Measurements from ENCODE around the gene SYTL5.

Gene SYTL5

GRCh38 chrX:38018766-38019425 lies 12.5 kb downstream of the SYTL5 start:
- FAIRE-seq (no peak), DNase-seq (ENCODE audit: low spot score) (no peak)

GRCh38 chrX:38028300-38028699 lies 21.9 kb downstream of the SYTL5 start:
- no peak for FAIRE-seq
- no peak for DNase-seq (ENCODE audit: low spot score)

DNA sequence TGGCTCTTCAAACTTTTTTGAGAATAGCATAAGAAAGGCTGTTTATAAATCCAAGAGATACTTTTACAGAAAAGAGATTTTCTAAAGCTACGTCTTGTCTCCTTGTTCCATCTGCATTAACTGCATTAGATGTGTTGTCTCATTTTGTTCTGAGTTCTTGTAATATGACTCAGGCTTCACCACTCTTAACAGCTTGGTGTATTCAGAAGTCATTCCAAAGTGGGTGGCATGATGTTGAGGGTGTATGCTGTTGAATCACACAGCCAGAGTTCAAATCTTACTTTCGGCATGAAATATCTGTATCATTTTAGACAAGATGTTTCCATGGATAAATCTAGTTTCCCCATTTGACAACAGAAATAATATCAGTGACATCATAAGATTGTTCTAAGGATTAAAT lies 30.1 kb downstream of the SYTL5 start:
- DNase-seq (ENCODE audit: low spot score) (no peak), FAIRE-seq (no peak)

DNA sequence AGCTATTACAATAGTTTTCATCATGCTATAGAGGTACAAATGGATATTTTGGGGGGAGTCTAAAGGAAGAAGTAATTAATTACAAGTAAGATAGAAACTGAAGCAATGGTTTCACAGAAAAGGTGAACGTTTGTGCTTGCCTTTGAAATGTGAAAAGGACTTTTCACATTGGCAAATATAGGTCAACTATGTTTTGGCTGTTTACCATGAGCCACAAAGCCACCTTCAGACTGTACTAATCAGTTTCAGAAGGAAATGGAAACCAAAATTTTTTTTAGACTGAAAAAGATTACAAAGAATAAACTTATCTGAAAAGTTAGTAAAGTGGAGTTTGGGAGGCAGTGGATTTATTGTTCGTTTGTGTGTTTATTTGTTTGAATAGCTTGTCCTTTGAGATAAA lies 32.1 kb downstream of the SYTL5 start:
- FAIRE-seq (no peak), DNase-seq (ENCODE audit: low spot score) (no peak)

- no peak for FAIRE-seq
- no peak for DNase-seq (ENCODE audit: low spot score)
These were observed 34.9 kb downstream of the SYTL5 start for GRCh38 chrX:38041237-38041636.

- FAIRE-seq (no peak), DNase-seq (ENCODE audit: low spot score) (no peak)
These were observed 38.3 kb downstream of the SYTL5 start for GRCh38 chrX:38044701-38045100.

GRCh38 chrX:38045538-38046096 lies 39.3 kb downstream of the SYTL5 start:
- no peak for FAIRE-seq
- no peak for DNase-seq (ENCODE audit: low spot score)

DNA sequence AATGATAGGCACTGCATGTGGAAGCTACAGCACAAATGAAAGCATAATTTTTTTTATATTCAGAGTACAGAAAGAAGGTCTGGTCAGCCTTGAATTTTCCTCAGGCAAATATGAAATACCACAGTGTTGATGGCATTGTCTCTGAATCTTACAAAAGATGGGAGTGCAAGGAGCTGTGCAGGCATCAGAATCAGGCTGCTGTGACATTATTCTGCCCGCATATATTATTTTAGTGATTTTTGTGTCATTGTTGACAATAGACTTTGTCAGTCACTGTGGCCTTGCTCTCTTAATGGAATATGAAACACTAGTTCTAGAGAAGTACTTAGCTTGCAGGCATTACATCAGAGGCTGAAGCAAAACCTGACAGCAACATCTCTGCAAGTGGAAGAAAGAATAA lies 42.5 kb downstream of the SYTL5 start:
- FAIRE-seq, result no peak
- DNase-seq (ENCODE audit: low spot score), result no peak

DNA sequence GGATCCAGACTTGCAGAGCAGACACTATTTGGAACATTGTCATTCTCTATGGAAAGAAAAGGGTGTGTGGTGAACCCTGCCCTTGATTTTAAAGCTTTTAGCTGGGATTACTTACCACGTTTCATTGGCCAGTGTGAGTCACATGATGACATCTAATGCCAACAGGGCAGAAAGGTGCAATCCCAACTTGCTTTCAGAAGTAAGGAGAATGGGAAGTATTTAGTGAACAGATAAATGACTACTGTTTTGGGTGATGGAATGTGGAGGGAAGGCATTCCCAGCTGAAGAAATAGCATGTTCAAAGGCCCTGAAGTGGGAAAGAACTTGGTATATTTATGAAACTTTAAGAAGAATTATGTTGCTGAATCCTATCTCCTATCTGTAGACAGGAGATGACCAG lies 44.5 kb downstream of the SYTL5 start:
- FAIRE-seq (no peak), DNase-seq (ENCODE audit: low spot score) (no peak)

DNA sequence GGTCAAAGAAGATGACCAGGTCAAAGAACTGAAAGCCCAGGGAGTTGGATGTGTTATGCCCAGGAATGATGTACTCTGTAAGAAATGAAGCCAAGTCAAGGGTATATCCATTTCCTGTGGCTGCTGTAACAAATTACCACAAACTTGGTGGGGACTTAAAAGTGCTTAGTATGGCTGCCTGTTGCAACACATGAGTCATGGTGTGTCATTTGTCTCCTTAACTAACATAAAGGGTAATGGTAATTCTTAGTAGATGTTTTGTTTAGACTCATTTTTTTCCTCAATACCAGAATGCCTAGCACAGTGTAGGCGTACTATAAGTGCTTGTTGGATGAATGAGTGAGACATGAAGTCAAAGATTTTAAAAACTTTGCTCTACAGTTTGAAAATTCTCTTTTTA lies 45.7 kb downstream of the SYTL5 start:
- DNase-seq (ENCODE audit: low spot score) (peak; percentile 26), FAIRE-seq (no peak)

- FAIRE-seq, result no peak
- peak; percentile 17 for DNase-seq (ENCODE audit: low spot score)
These were observed 49.0 kb downstream of the SYTL5 start for GRCh38 chrX:38055170-38055847.

- FAIRE-seq (no peak), DNase-seq (ENCODE audit: low spot score) (no peak)
These were observed 54.1 kb downstream of the SYTL5 start for GRCh38 chrX:38060331-38060878.

- DNase-seq (ENCODE audit: low spot score) (peak; percentile 19), FAIRE-seq (no peak)
These were observed 55.0 kb downstream of the SYTL5 start for GRCh38 chrX:38061335-38061734.

GRCh38 chrX:38066934-38067333 lies 60.6 kb downstream of the SYTL5 start:
- DNase-seq (ENCODE audit: low spot score) (no peak), FAIRE-seq (no peak)

DNA sequence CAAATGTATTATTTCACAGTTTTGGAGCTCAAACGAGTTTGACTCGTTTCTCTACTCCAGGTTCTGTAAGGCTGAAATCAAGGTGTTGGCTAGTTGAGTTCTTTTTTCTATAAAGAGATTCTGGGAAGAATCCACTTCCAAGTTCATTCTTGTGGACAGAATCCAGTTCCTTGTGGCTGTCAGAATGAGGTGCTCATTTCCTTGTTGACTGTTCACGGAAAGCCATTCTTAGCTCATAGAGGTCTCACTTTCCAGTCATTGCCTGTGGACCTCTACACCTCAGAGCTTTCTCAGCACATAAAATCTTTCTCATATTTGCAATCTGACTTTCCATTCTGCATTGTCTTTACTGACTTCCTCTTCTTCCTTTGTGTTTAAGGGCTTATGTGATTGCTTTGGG lies 62.9 kb downstream of the SYTL5 start:
- DNase-seq (ENCODE audit: low spot score), result no peak
- no peak for FAIRE-seq

DNA sequence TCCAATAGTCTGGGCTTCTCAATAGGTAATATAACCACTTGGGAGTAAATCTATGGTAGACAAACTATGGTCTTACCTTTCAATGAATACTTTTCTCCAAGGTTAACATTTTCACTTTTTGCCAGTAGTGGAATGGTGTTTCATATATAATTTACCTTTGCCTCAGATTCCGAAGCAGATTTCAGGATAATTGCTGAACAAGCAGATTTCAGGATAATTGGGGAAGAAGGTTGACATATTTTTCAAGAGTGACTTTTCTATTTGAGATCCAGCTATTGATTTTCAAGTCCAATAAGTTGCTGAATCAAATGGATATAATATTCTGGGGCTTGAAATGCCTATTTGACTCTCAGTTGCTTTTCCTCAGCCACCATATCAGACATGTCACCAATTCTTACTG lies 63.6 kb downstream of the SYTL5 start:
- DNase-seq (ENCODE audit: low spot score) (no peak), FAIRE-seq (no peak)

DNA sequence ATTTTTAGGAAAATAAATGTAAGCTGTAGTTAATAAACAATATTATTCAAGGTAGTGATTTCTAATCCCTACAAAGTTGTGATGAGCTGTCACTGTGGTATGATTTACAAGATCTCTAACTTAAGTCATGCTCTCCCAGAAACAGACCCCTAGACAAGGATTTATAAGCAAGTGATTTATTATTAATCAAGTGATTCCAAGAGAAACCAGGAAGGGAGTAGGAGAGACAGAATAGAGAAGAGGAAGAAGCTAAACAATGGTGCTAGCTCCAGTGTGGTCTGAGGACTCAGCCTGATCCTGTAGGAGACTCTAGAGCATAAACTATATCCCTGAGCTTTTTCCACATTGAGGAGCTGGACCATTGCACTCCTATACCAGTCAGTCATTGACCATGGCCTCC lies 73.1 kb downstream of the SYTL5 start:
- no peak for FAIRE-seq

DNA sequence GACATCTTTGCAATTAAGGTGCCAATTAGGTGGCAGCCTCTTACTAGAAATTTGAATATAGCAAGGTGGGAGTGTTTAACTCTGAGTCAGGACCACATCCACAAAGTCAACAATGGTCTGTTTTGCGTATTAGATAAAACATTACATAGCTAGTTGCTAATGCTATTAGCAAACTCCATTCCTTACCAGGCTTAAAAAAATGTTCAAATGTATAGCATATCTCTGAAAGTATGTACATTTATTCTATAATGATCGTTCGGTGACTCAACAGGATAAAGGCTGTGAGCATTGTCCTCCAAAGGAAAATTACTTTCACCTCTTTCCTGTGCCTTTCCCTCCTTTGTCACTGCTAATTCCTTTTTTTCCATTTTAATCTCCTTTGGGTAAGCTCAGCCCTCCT lies 74.5 kb downstream of the SYTL5 start:
- no peak for DNase-seq (ENCODE audit: low spot score)
- FAIRE-seq, result no peak

More for the DNA sequence above, 73.1 kb downstream of the SYTL5 start:
- no peak for DNase-seq (ENCODE audit: low spot score)

DNA sequence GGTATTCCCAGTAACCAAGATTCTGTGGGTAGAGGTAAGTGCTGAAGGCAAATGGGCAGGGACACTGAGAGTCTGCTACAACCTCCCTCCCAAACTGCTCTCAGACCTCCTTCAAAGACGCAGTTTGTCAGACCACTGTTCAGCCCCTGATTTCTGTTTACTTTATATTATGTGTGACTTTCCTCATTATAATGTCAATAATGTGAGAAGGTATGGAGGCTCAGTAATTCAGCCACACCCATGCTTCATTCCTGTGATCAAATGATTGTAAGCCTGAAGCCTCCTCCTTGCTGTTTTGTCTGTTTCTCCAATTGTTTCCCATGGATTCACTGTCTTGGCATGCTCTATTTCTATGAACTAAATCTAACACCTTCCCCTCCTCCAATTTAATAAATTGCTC lies 75.6 kb downstream of the SYTL5 start:
- FAIRE-seq (no peak), DNase-seq (ENCODE audit: low spot score) (no peak)

DNA sequence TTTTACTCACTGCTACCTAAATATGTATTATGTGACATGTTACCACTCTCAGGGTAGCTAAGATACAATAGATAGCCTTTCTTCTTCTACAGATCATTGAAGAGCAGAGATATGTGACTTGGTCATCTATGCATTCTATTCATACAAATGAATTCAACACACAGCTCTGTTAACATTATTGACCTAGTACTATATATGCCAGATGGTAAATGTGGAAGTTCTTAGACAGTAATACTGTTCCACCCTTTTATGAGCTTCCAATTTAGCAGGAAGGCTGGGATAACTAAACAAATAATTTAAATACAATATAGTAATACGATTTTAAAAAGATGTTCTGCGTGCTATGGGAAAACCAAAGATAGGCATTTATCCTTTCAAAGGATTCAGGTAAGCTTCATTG lies 76.0 kb downstream of the SYTL5 start:
- FAIRE-seq (no peak), DNase-seq (ENCODE audit: low spot score) (no peak)

- no peak for DNase-seq (ENCODE audit: low spot score)
- FAIRE-seq, result no peak
These were observed 79.5 kb downstream of the SYTL5 start for GRCh38 chrX:38085813-38086212.

DNA sequence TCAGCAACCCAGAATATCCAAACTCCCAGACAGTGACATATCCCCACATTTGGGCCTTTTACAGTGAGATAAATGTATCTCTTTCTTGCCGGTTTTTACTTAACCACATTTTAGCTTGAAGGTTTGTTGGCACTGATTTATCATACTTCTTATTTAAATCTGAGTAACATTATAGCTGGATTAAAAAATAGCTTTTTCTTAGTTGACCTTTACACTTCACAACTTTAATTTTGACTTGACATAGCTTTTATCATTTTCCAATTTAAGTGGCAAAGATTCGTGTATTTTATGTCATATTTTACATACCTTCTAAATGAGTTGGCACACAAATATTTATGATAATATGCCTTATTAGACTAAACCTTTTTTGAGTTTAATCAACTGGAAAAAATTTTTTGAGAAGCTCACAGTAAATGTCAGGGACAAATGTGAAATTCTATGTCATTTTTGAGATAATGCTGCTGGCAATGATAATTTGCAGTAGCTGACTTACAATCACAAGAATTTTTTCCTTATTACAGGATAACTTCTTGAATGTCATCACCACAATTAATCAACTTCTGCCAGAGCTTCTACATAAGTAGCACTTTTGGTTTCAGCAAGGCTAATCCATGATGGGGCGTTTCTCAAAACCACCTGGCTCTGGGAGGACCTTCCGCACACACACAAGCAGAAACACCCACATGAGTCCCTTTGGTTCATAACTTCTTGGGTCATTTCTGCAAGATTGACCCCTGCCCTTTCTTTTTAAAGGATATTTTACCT lies 80.3 kb downstream of the SYTL5 start:
- DNase-seq (ENCODE audit: low spot score), result no peak
- no peak for FAIRE-seq
